Gastrocnemius medialis (tissue), 4 donors: ENCODE measurements around the gene SLC41A1. TPM values are rescaled to one million over a fixed set of nuclear protein-coding genes. Genes with fewer than 3 reads are reported as not detected.
"Not testable (repeated sequence)": the region's sequence is repeated elsewhere in the genome, so short reads cannot be mapped to it uniquely, and the experiment has no call there.

Experiments
- ATAC-seq, 2 donors: fragments of 150-250 bp; one replicate each; pipeline ENCODE4 v1.9.1; 2016
- DNase-seq, 2 donors: peaks; one replicate each; pipeline ENCODE4 v3.0.0-alpha.2; 2019
- H3K27ac ChIP-seq, 4 donors: fragments of 200-600 bp; sonication (generic); 1 replicate in 1 of 4; 2 replicates in 3 of 4; pipeline ENCODE4 v1.5.1; 2016 to 2018; ENCODE audit warnings: mild to moderate bottlenecking in 2 of 4, moderate library complexity in 1 of 4
- H3K27me3 ChIP-seq, 3 donors: fragments of 200-600 bp; sonication (generic) in 2 of 3; 1 replicate in 1 of 3; 2 replicates in 2 of 3; pipeline versions ENCODE4 v1.5.1 to v1.6.0; 2016 to 2019; ENCODE audit warnings: mild to moderate bottlenecking in 1 of 3, moderate library complexity in 1 of 3
- H3K36me3 ChIP-seq, 2 donors: fragments of 200-600 bp; sonication (generic) in 1 of 2; one replicate each; pipeline ENCODE4 v1.5.1; 2017 to 2018
- H3K4me1 ChIP-seq, 2 donors: fragments of 200-600 bp; sonication (generic) in 1 of 2; one replicate each; pipeline ENCODE4 v1.5.1; 2016 to 2017; ENCODE audit warnings: mild to moderate bottlenecking in 2 of 2
- H3K4me3 ChIP-seq, 4 donors: fragments of 200-600 bp; sonication (generic) in 3 of 4; 1 replicate in 1 of 4; 2 replicates in 3 of 4; pipeline ENCODE4 v1.5.1; 2016 to 2019; ENCODE audit warnings: mild to moderate bottlenecking in 2 of 4
- H3K9me3 ChIP-seq, 3 donors: fragments of 200-600 bp; sonication (generic) in 2 of 3; 1 replicate in 1 of 3; 2 replicates in 2 of 3; pipeline ENCODE4 v1.5.1; 2016 to 2019
- CTCF ChIP-seq, 5 experiments: fragments of 450-650 bp in 3 of 5; fragments of 200-600 bp in 2 of 5; sonication (generic) in 2 of 5; IDR thresholded peaks in 4 of 5; conservative IDR thresholded peaks in 1 of 5; 1 replicate in 4 of 5; 2 replicates in 1 of 5; pipeline ENCODE4 v1.5.1; 2016 to 2019; ENCODE audit warnings: antibody characterized with exemption in 5 of 5, mild to moderate bottlenecking in 3 of 5, moderate library complexity in 3 of 5
- POLR2A ChIP-seq, 2 donors: fragments of 450-650 bp; IDR thresholded peaks; one replicate each; pipeline ENCODE4 v1.6.1; 2017; ENCODE audit warnings: antibody characterized with exemption in 2 of 2, mild to moderate bottlenecking in 2 of 2, moderate library complexity in 2 of 2
- in situ Hi-C, 4 donors: fragments of 200-750 bp; cut with MboI; loops; one replicate each; pipeline versions ENCODE4 v1.15.0 to v1.8.0; 2017; ENCODE audit warnings: low sequenced_read_pairs in 4 of 4
- intact Hi-C: fragments of 100-400 bp; cut with DNase I; formaldehyde crosslinking; loops from one replicate; pipeline ENCODE4 v1.15.1; 2023; ENCODE audit warnings: low total_unique reads
- total RNA-seq, 4 donors: library from RNA; depleted of rRNA; stranded (reverse); fragments of >200 nt; gene quantifications; one replicate each; pipeline versions ENCODE4 v1.1.0 to v1.2.3, GENCODE V29; 2016

The SLC41A1 gene
- total RNA-seq, 4 donors from 2014 or later: 21.5 to 39.8 (median 36.8) TPM

- no peaks in the 10 kb centered on the region for H3K9me3 ChIP-seq
- no peak for ATAC-seq
- no peak overlapping the region for H3K27ac ChIP-seq
- no peak overlapping the region for H3K4me3 ChIP-seq
- no peak for DNase-seq
- H3K27me3 ChIP-seq: no peaks in the 10 kb centered on the region
- intact Hi-C loops (no loop called here), in situ Hi-C loops (no loop called here)
- no peaks in the 10 kb centered on the region for H3K36me3 ChIP-seq
- TF ChIP-seq CTCF (IDR thresholded peaks at IDR 0.05 in 4 of 5, conservative IDR thresholded peaks at IDR 0.05 in 1 of 5) (no peak), POLR2A (IDR thresholded peaks at IDR 0.05) (no peak)
- H3K4me1 ChIP-seq: peaks cover 0 to 16% of the 10 kb centered on the region in 2 donors
These were observed 11.2 kb upstream of the SLC41A1 start for GRCh38 chr1:205824180-205824579.

GRCh38 chr1:205823260-205823659 lies 10.3 kb upstream of the SLC41A1 start:
- H3K9me3 ChIP-seq, intact Hi-C loops, DNase-seq, H3K36me3 ChIP-seq, H3K27ac ChIP-seq, ATAC-seq, in situ Hi-C loops, H3K27me3 ChIP-seq, H3K4me3 ChIP-seq: not testable (repeated sequence)
- peaks cover 0 to 16% of the 10 kb centered on the region in 2 donors for H3K4me1 ChIP-seq

GRCh38 chr1:205822397-205822796 lies 9.4 kb upstream of the SLC41A1 start:
- DNase-seq (no peak), ATAC-seq (no peak)
- no peak overlapping the region for H3K27ac ChIP-seq
- no peak overlapping the region for H3K4me3 ChIP-seq
- no peaks in the 10 kb centered on the region for H3K9me3 ChIP-seq
- in situ Hi-C loops (no loop called here), intact Hi-C loops (no loop called here)
- H3K27me3 ChIP-seq: no peaks in the 10 kb centered on the region
- H3K36me3 ChIP-seq: no peaks in the 10 kb centered on the region
- TF ChIP-seq POLR2A (IDR thresholded peaks at IDR 0.05) (no peak), CTCF (IDR thresholded peaks at IDR 0.05 in 4 of 5, conservative IDR thresholded peaks at IDR 0.05 in 1 of 5) (no peak)
- peaks cover 0 to 10% of the 10 kb centered on the region in 2 donors for H3K4me1 ChIP-seq

GRCh38 chr1:205817988-205818387 lies 5.0 kb upstream of the SLC41A1 start:
- H3K9me3 ChIP-seq: no peaks in the 10 kb centered on the region
- peaks cover 8 to 32% of the 10 kb centered on the region in 2 donors for H3K4me1 ChIP-seq
- DNase-seq (no peak), ATAC-seq (no peak)
- intact Hi-C loops (no loop called here), in situ Hi-C loops (no loop called here)
- no peaks in the 10 kb centered on the region for H3K27me3 ChIP-seq
- H3K4me3 ChIP-seq: no peak overlapping the region
- TF ChIP-seq CTCF (IDR thresholded peaks at IDR 0.05 in 4 of 5, conservative IDR thresholded peaks at IDR 0.05 in 1 of 5) (no peak), POLR2A (IDR thresholded peaks at IDR 0.05) (no peak)
- no peak overlapping the region for H3K27ac ChIP-seq
- H3K36me3 ChIP-seq: no peaks in the 10 kb centered on the region

- no peak for TF ChIP-seq POLR2A (IDR thresholded peaks at IDR 0.05)
- TF ChIP-seq CTCF (IDR thresholded peaks at IDR 0.05 in 4 of 5, conservative IDR thresholded peaks at IDR 0.05 in 1 of 5): no peak
- in situ Hi-C loops (no loop called here), intact Hi-C loops (no loop called here)
- Histone ChIP-seq H3K9me3 (no peaks in the 10 kb centered on the region), H3K27ac (no peak overlapping the region), H3K4me3 (no peak overlapping the region), H3K27me3 (no peaks in the 10 kb centered on the region), H3K36me3 (no peaks in the 10 kb centered on the region), H3K4me1 (peaks cover 8 to 32% of the 10 kb centered on the region in 2 donors)
- no peak for ATAC-seq
- DNase-seq: no peak
These were observed 4.4 kb upstream of the SLC41A1 start for GRCh38 chr1:205817364-205817763.
